AG09319 (cell line): ENCODE results near the gene SHD.

Experiments used
- DNase-seq: peaks from one replicate; pipeline ENCODE4 v3.0.0-alpha.2; 2010; ENCODE audit warnings: low read depth; ENCODE audit errors: extremely low read depth
- TF ChIP-seq, protein P1 (sequence below): IDR thresholded peaks from 2 replicates; pipeline ENCODE4 v1.5.1; 2011; ENCODE audit warnings: low read depth, mild to moderate bottlenecking, inconsistent platforms, low read length, moderate library complexity

Gene SHD

DNA sequence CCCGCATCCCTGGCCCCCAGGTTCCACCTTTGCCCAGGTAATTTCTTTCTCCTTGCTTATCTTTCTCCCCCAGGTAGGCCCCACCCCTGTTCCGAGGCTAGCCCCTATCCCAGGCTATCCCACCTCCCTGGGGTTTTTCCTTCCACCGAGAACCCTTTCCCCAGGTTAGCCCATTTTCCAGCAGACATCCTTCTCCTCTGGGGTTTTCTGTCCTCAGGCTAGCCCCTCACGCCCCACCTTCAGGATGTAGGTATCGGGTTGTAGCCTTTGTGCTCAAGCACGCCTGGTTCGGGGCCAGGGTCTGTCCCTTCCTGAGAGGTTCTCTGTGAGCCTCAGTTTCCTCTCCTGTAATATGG is 26.2 kb downstream of the SHD start:
- no peak for DNase-seq
- TF ChIP-seq, protein P1, sequence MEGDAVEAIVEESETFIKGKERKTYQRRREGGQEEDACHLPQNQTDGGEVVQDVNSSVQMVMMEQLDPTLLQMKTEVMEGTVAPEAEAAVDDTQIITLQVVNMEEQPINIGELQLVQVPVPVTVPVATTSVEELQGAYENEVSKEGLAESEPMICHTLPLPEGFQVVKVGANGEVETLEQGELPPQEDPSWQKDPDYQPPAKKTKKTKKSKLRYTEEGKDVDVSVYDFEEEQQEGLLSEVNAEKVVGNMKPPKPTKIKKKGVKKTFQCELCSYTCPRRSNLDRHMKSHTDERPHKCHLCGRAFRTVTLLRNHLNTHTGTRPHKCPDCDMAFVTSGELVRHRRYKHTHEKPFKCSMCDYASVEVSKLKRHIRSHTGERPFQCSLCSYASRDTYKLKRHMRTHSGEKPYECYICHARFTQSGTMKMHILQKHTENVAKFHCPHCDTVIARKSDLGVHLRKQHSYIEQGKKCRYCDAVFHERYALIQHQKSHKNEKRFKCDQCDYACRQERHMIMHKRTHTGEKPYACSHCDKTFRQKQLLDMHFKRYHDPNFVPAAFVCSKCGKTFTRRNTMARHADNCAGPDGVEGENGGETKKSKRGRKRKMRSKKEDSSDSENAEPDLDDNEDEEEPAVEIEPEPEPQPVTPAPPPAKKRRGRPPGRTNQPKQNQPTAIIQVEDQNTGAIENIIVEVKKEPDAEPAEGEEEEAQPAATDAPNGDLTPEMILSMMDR = no peak

DNA sequence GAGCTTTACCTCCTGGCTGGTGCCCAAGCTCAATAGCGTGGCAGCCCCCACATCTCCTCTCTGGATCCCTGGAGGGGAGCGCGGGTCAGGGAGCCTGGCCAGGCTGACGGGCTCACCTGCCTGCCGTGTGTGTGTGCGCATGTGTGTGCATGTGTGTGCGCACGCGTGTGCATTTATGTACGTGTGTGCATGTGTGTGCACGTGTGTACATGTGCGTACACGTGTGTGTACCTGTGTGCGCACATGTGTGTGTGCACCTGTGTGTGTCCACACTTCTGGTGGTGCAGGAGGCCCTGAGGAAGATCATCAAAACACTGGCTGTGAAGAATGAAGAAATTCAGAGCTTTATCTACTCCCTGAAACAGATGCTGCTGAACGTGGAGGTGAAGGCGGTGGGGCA is 26.6 kb downstream of the SHD start:
- TF ChIP-seq, protein P1 = no peak

DNA sequence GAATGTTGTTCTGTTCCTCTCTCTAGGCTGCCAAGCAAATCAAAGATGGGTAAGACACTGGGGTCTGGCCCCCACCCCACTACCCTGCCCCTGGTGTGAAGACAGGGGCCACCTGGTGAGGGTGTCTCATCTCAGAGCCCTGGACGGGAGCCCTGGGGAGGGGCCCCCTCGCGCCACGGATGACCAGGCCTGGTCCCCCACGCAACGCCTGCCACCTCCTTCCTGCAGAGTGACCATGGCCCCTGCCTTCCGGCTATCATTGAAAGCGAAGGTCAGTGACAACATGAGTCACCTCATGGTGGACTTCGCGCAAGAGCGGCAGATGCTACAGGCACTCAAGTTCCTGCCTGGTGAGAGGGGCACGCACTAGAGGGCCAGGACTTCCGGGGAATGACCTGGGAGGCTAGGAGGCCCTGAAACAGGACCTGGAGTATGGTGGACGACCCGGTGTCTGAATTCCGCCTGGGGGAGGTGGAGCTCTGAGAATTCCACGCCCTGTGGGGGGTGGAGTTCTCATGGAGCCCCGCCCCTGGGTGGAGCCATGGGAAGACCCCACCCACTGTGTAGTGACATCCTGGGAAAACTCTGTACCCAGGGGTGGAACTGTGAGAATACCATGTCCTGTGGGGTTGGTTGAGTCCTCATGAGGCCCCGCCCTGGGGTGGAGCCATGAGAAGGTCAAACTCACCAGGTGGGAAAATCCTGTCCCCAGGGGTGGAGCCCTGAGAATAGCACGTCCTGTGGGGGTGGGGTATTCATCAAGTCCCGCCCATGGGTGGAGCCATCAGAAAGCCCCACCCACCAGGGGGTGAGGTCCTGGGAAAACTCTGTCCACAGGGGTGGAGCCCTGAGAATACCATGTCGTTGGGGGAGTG is 31.4 kb downstream of the SHD start:
- no peak for DNase-seq
- TF ChIP-seq, protein P1 = no peak

More for the DNA sequence above, 26.6 kb downstream of the SHD start:
- no peak for DNase-seq

DNA sequence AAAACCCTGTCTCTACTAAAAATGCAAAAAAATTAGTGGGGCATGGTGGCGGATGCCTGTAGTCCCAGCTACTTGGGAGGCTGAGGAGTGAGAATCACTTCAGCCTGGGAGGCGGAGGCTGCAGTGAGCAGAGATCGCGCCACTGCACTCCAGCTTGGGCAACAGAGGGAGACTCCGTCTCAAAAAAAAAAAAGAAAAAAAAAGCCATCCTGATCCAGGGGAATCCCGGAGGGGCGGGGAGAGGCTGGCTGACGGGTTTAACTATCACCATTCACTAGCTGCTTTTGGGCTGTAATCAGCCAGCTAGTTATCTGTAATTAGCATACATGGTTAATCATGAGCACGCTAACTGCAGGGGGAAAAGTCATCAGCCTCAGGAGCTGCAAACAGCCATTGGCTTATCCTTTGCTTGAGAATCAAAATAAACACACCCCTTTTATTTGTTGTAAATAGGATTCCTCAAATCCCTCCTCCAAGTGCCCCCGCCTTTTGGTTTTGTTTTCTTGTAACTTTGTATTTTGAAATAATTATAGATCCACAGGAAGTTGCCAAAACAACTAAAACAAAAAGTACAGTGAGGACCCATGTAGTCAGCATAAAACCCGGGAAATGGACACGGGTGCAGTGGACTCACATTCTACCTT is 34.9 kb downstream of the SHD start:
- no peak for DNase-seq
- TF ChIP-seq, protein P1 = no peak

DNA sequence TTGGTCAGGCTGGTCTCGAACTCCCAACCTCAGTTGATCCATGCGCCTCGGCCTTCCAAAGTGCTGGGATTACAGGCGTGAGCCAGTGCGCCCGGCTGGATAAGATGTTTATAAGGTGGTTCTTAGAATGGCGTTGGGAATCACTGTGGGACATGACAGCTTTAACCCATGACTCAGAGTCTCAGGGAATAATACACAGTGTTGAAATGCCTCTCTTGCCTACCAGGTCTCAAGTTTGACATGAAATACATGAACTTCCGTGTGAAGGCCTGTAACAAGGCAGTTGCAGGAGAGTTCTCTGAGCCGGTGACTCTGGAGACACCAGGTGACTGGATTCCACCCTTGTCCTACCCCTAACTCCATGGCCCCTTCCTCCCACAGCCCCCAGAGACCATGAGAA is 37.9 kb downstream of the SHD start:
- no peak for DNase-seq
- TF ChIP-seq, protein P1 = no peak

DNA sequence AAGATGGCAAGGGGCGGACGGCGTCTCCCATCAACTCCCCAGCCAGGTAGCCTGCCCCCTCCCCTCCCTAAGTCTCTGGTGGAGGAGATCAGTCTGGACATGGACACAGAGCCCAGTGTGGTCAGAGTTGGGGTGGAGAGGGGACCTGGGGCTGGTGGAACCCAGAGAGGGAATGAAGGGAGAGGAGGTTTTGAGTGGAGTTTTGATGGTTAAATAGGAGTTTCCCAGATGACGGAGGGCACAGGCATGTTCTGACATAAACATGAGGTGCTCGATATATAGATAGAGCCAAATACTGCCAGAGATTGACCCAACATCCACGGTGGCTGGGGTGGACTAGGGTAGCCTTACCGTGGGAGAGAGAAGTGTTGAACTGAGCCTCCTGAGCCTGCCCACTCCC is 39.4 kb downstream of the SHD start:
- TF ChIP-seq, protein P1 = no peak
- DNase-seq = no peak

DNA sequence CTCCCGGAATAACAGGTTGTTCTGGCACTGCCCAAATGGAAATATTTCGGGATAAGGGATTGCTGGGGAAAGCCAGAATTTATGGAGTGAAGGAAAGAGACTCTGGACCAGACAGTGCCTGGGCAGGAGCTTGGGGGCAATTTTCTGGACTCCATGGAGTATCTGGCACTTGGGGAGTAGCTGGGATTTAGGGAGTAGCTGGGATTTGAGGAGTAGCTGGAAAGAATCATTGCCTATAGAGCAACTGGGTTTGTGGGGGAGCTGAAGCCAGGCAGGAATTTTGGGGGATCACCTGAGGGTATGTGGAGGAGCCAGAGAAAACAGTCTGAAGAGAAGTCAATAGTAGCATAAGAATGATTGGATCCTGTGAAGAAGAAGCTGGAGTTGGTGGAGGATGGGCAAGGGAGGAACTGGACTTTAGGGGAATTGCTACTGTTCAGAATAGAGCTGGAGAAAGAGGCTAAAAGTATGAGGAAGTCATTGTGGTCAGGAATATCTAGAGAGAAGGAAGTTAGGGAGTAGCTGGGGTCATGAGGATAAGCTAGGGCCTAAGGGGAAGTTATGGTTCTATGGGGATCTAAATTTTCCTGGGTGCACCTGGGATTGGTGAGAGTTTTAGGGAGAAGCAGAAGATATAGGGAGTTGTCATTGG is 40.1 kb downstream of the SHD start:
- DNase-seq = no peak
- TF ChIP-seq, protein P1 = no peak
